Measurements from ENCODE around the gene FBXW10. TPM values are rescaled to one million over a fixed set of nuclear protein-coding genes. Genes with fewer than 3 reads are reported as not detected.
"Not testable (repeated sequence)": the region's sequence is repeated elsewhere in the genome, so short reads cannot be mapped to it uniquely, and the experiment has no call there.

FBXW10 gene
- total and polyA plus RNA-seq, 11 donors: 0.04 to 0.12 (median 0.11) TPM; not detected in 8

DNA sequence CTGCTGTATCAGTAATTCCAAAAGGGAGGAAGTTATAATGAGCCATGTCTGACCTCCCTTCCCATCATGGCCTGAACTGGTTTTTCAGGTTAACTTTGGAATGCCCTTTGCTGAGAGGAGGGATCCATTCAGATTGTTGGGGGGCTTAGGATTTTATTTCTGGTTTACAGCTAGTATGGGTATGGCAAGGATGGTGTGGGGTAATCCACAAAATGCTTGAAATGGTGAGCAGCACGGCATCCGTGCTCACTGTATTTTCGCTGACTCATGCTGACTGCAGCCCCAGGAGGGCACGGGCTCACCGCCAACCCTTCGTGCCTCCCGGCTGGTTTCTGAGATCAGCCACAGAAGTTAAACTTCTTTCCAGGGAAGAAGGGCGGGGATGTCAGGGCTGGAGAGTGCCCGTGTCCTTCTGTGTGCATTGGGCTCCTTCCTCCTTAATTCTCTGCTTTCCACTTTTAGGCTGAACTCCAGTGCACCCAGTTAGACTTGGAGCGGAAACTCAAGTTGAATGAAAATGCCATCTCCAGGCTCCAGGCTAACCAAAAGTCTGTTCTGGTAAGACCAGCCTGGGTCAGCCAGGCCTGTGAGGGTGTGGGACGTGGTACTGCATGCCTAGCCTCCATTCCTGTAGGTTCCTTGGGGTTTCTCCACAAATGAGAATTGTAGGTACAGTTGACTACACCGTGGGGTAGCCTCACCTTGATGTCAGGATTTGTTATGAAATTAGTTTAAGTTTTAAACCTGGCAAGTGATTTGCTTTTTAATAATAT, 21.9 kb upstream of the FBXW10 start:
- intact Hi-C loops (cut with DNase I); H3K36me3 ChIP-seq; H3K27me3 ChIP-seq; H3K4me1 ChIP-seq; H3K9me3 ChIP-seq; DNase-seq; H3K27ac ChIP-seq: not testable (repeated sequence)
- ATAC-seq: peak; percentile 45 to 82 (median 70)
- H3K4me3 ChIP-seq: peak overlapping the region in 1 of 12 donors; percentile 17
- 54 to 100% (median 64%) methylated on average over 1 to 3 of the region's 12 CpGs for WGBS, 4 donors

DNA sequence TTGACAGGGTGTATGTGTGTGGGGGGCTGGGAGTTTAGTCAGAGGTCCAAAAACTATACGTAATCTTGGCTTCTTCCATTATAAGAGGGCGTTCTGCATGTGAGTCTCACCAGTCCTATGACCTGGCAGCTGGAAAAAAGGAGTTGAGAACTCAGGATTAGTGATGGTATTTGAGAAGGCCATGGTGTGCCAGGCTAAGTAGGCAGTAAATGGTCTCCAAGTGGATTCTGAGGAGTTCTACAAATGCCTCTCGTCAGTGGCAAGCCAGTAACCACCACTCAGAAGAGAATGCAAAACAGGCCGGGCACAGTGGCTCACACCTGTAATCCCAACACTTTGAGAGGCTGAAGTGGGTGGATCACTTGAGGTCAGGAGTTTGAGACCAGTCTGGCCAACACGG, 21.2 kb upstream of the FBXW10 start:
- H3K27me3 ChIP-seq; ATAC-seq; intact Hi-C loops (cut with DNase I); DNase-seq; H3K9me3 ChIP-seq; H3K27ac ChIP-seq; H3K4me1 ChIP-seq; H3K36me3 ChIP-seq: not testable (repeated sequence)
- peak overlapping the region in 2 of 12 donors; percentile 8 to 17 for H3K4me3 ChIP-seq
- 67 to 92% (median 73%) methylated on average over 3 to 5 of the region's 5 CpGs for WGBS, 4 donors

DNA sequence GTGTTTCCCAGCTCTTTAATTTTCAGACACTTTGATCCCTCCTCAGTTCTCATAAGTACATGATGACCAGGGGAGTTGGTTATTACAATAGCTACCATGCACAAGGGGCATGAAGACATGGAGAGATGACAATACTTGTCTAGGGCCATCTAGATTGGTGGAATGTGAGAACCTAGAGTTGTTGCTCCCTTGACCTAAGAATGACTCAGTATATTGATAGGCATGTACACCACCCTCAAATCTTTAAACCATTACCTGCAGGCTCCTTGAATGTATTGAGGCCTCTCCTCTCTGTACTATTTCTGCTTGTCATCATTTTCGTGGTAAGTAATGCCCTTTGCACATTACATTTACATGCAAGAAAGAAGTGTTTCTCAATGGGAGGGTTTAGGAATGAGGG, 20.3 kb upstream of the FBXW10 start:
- 92 to 100% (median 98%) methylated on average over 1 of the region's 1 CpG for WGBS, 4 donors
- H3K9me3 ChIP-seq; intact Hi-C loops (cut with DNase I); H3K4me3 ChIP-seq; H3K4me1 ChIP-seq; ATAC-seq; H3K27me3 ChIP-seq; DNase-seq; H3K27ac ChIP-seq; H3K36me3 ChIP-seq: not testable (repeated sequence)

DNA sequence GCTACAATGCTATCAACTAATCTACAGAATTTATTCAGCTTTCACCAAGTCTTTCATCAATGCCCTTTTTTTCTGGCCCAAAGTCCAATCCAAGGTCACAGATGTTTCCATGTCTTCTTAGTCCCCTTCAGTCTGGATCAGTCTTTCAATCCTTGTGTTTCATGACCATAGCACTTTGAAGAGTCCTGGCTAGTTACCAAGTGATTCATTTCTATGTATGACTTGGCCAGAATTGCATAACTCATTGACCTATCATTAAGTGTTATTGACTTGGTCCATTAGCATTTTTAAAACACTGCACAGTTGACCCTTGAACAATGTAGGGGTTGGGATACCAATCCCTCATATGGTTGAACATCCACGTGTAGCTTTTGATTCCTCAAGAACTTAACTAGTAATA, 11.4 kb upstream of the FBXW10 start:
- ATAC-seq: peak in 1 of 4 donors; percentile 37
- H3K27me3 ChIP-seq; DNase-seq; H3K9me3 ChIP-seq; H3K4me1 ChIP-seq; intact Hi-C loops (cut with DNase I); H3K27ac ChIP-seq; H3K36me3 ChIP-seq; H3K4me3 ChIP-seq: not testable (repeated sequence)
- 71 to 86% (median 83%) methylated on average over 1 of the region's 1 CpG for WGBS, 4 donors

DNA sequence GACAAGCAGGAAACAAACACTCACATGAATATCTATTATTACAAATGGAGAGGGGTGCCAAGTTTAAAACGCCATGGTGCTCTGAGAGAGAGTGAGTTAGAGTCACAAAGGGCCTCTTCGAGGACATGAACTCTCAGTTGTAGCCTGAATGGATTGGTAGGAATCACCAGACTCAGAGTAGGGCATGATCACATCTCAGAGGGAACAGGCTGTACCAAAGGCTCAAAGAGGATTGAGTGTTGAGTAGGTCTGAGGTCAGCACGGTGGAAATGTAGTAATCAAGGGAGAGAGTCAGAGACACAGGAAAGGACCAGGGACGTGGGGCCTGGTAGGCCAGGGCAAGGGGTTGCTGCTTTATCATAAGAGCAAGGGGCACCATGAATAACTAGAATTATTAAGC, 10.5 kb upstream of the FBXW10 start:
- H3K4me1 ChIP-seq; H3K36me3 ChIP-seq; H3K27ac ChIP-seq; H3K27me3 ChIP-seq; DNase-seq; H3K9me3 ChIP-seq; intact Hi-C loops (cut with DNase I); H3K4me3 ChIP-seq: not testable (repeated sequence)
- 46 to 63% (median 55%) methylated on average over 4 of the region's 4 CpGs for WGBS, 4 donors
- peak; percentile 83 to 95 (median 92) for ATAC-seq

DNA sequence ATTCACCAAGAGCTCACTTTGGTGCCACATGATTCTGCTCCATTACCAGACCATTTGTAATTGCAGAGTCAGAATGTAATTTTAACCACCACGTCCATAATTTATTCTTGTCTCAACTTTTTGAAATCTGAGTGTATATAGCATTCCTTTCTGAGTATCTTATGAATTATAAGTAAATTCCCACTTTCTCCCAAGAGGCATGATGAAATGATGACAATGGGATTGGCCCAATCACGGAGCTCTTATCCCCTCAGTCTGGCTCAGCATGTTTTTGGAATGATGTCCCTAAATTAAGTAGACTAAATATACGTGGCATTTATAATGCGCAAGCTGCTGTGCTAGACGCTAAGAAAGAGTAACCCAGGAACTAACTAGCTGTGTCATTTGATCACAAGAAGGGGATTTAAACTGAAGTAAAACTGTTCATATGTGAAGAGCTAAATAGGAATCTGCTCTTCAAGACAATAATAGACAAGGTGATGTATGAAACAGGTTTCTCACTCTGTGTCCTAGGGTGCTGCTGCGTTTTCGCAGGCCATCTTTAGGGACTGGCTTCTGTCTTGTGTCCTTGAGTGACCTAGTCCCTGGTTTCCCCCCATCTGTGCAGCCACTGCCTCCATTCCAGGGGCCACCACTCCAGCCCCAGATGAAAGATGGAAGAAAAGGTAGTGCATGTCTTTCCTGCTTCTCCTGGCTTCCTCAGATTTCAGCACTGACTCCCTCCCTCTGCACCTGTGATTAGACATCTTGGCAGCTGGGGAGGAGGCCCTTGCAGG, 4.0 kb upstream of the FBXW10 start:
- H3K4me3 ChIP-seq; H3K36me3 ChIP-seq; H3K4me1 ChIP-seq; H3K9me3 ChIP-seq; H3K27me3 ChIP-seq; DNase-seq; ATAC-seq; H3K27ac ChIP-seq; intact Hi-C loops (cut with DNase I): not testable (repeated sequence)
- 68 to 84% (median 78%) methylated on average over 7 of the region's 7 CpGs for WGBS, 4 donors

DNA sequence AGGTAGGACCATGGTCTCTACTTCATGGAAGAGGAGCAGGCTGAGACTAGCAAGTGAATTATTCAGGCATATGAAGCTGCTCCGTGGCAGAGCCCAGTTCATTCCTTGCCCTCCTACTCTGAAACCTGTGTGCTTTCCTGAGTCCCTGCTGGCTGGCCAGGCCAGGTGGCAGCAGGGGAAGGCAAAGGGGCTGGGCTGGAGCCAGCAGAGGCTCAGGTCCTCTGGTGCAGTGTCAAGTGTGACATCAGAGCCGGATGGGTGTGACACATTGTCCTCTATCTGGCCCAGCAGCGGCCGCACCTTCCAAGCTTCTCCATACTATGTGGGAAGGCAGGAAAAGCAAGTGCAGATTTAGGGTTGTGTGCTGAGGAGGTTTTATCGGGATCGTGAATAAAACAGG, 2.6 kb upstream of the FBXW10 start:
- H3K27ac ChIP-seq; H3K4me1 ChIP-seq; H3K9me3 ChIP-seq; H3K36me3 ChIP-seq; H3K27me3 ChIP-seq; intact Hi-C loops (cut with DNase I); DNase-seq; H3K4me3 ChIP-seq: not testable (repeated sequence)
- 61 to 67% (median 66%) methylated on average over 2 to 4 of the region's 6 CpGs for WGBS, 4 donors
- ATAC-seq: peak in 2 of 4 donors; percentile 45 to 66

DNA sequence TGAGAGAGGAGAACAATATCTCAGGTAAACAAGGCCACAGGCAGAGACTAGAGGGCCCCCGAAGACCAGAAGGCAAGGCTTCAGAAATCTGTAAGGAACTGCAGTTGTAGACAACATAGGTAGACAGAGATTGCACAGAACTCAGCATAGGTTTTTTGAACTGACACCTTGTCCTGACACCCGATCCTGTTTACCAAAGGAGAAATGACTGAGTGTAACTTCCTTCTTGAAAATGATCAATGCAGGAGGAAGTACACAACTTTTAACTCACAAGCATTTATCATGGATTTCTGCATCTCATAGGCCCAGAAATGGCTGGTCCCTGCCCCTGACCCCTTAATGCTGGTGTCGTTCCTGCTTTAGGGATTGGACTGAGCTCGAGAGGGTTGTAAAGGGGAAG, 872 bp downstream of the FBXW10 start:
- H3K4me1 ChIP-seq; H3K36me3 ChIP-seq; H3K27me3 ChIP-seq; H3K4me3 ChIP-seq; H3K27ac ChIP-seq; ATAC-seq; DNase-seq; intact Hi-C loops (cut with DNase I); H3K9me3 ChIP-seq: not testable (repeated sequence)
- WGBS, 4 donors: 66 to 80% (median 76%) methylated on average over 3 to 4 of the region's 4 CpGs

DNA sequence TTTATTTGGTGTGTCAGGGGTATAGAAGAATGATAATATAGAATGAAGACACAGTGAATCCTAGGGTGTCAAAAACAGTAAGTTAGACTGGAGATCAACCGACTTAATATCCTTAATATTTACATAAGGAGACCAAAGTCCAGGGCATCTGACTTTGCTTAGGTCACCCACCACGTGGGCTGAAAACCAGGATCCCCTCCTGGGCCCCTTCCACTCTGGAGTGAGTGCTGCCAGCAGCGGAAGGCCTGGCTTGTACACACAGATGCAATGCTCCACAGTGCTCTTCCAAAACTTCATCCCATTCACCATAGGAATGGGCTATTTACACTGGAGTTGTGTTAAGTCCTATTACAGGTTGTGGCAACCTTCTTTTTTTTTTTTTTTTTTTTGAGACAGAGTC, 2.7 kb downstream of the FBXW10 start:
- DNase-seq; intact Hi-C loops (cut with DNase I); H3K4me3 ChIP-seq; H3K36me3 ChIP-seq; ATAC-seq; H3K9me3 ChIP-seq; H3K27ac ChIP-seq; H3K27me3 ChIP-seq; H3K4me1 ChIP-seq: not testable (repeated sequence)
- 67 to 74% (median 72%) methylated on average over 3 of the region's 3 CpGs for WGBS, 4 donors

DNA sequence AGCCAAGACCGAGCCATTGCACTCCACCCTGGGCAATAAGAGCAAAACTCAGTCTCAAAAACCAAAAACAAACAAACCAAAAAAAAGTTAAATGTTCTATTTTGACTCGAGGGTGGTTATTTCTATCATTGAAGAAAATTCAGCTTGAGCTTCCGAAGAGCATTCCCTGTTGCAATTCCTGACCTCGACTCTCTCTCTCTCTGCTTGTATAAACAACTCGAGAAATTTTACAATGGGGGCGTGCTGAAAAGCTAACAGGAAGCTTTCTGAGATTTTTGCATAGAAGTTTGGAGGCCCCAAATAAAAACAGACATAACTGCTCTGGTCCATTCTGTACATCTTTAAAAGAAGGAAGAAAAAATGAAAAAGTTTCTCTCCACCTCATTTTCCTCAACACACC, 3.6 kb downstream of the FBXW10 start:
- intact Hi-C loops (cut with DNase I); H3K9me3 ChIP-seq; H3K36me3 ChIP-seq; ATAC-seq; H3K27me3 ChIP-seq; H3K4me3 ChIP-seq; DNase-seq; H3K4me1 ChIP-seq; H3K27ac ChIP-seq: not testable (repeated sequence)
- 53 to 64% (median 57%) methylated on average over 6 of the region's 6 CpGs for WGBS, 4 donors

DNA sequence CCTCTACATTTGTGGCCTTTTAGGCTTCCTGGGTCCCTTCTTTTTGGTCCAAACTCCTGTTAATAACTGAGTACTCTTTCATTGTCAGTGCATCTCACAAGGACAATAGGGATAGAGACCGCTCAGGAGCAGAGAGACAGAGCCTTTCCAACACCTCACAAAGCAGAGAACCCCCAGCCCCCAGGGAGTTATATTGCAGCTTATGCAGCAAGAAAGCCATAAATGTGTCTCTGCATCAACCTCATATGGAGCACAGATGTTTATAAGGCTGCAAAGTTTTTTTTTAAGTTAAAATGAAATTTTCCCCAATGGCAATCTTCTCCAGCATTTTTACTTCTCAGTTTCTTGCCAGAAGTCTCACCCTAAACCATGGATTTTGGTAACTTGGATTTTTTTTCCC, 6.4 kb downstream of the FBXW10 start:
- H3K27ac ChIP-seq; DNase-seq; H3K4me3 ChIP-seq; H3K36me3 ChIP-seq; intact Hi-C loops (cut with DNase I); H3K4me1 ChIP-seq; H3K27me3 ChIP-seq; H3K9me3 ChIP-seq; ATAC-seq: not testable (repeated sequence)
- WGBS, 4 donors: 83 to 100% (median 87%) methylated on average over 1 of the region's 1 CpG

Measured in heart left ventricle (tissue), 16 donors.